ENCODE data around the gene GRK5. TPM values are rescaled to one million over a fixed set of nuclear protein-coding genes. Genes with fewer than 3 reads are reported as not detected.

GRK5 gene
- total and polyA plus RNA-seq, 9 of the 15 experiments (the other 6 are each of a cell fraction or from before 2014, with no cell fraction given): 0.46 to 0.83 (median 0.67) TPM; not detected in 2

DNA sequence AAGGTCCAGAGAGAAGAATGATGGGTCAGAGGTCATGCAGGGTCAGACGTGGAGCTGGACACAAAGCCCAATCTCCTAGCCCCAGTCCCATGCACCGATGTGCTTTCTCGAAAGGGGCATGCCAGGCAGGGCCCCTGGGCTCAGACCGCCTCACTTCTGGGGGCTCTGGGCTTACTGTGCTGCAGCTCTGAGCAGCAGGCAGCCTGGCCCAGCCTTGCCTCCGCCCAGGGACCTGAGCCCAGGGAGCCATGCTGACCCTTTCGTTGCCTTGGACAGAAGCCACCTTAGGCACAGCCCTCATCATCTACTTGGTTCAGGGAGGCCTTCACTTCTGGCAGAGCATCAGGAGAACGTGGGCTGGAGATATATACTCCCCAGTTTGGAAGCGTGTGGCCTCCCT is 161.2 kb downstream of the GRK5 start:
- Histone ChIP-seq H3K9me3 (replicated peaks; ENCODE audit: control insufficient read depth, insufficient read depth, low read depth, low read length) (no peaks in the 10 kb centered on the region), H3K4me3 (no peak overlapping the region), H3K9ac (ENCODE audit: insufficient read depth in 1 of 2, low read depth in 2 of 2, low read length in 2 of 2) (no peak overlapping the region), H3K9me1 (ENCODE audit: control insufficient read depth, insufficient read depth, low read length) (no peaks in the 10 kb centered on the region), H3K4me1 (replicated peaks in 1 of 2; ENCODE audit: control insufficient read depth in 2 of 2, insufficient read depth in 2 of 2, low read length in 2 of 2) (peaks cover 0 to 8% of the 10 kb centered on the region in 2 experiments; a peak in 2 of 5 replicates), H4K20me1 (replicated peaks; ENCODE audit: control insufficient read depth, insufficient read depth, low read length) (no peaks in the 10 kb centered on the region), H3K27me3 (ENCODE audit: control insufficient read depth in 2 of 2, insufficient read depth in 2 of 2, low read length in 2 of 2) (peaks cover 0 to 44% of the 10 kb centered on the region in 2 experiments; a peak in 3 of 5 replicates), H3K79me2 (ENCODE audit: control insufficient read depth, insufficient read depth, low read length) (no peaks in the 10 kb centered on the region), H3K27ac (ENCODE audit: extremely low read depth, low read depth, low read length) (no peak overlapping the region), H2AFZ (ENCODE audit: low read depth, low read length) (no peak overlapping the region), H3K4me2 (ENCODE audit: insufficient read depth, low read length) (no peak overlapping the region; the same call in 1 of the 2 replicates), H3K36me3 (ENCODE audit: control insufficient read depth, insufficient read depth, low read length) (no peaks in the 10 kb centered on the region)
- CTCF ChIA-PET (ENCODE audit: low intra/inter-chr PET ratio): no interaction called here
- intact Hi-C loops (cut with micrococcal nuclease) (no loop called here), in situ Hi-C loops (cut with MboI) (no loop called here)
- no peak for FAIRE-seq
- ATAC-seq: no peak
- BruUV-seq (replicated peaks): no TSS peak
- 20% methylated on average over 6 of the region's 8 CpGs for WGBS (ENCODE audit: insufficient coverage, low coverage, missing lambda C conversion rate)
- POLR2A ChIA-PET: no interaction called here
- no peak for DNase-seq (ENCODE audit: extremely low read depth in 1 of 4, low spot score in 3 of 4)
- TF ChIP-seq XRCC4 (IDR thresholded peaks at IDR 0.05; ENCODE audit: extremely low read depth, insufficient read depth, insufficient read length): no peak
- no peak for TF ChIP-seq ILF3 (IDR thresholded peaks at IDR 0.05; ENCODE audit: borderline replicate concordance)
- TF ChIP-seq NCOR1 (IDR thresholded peaks at IDR 0.05): no peak
- no peak for TF ChIP-seq CC2D1A (IDR thresholded peaks at IDR 0.05)
- TF ChIP-seq, protein P1, sequence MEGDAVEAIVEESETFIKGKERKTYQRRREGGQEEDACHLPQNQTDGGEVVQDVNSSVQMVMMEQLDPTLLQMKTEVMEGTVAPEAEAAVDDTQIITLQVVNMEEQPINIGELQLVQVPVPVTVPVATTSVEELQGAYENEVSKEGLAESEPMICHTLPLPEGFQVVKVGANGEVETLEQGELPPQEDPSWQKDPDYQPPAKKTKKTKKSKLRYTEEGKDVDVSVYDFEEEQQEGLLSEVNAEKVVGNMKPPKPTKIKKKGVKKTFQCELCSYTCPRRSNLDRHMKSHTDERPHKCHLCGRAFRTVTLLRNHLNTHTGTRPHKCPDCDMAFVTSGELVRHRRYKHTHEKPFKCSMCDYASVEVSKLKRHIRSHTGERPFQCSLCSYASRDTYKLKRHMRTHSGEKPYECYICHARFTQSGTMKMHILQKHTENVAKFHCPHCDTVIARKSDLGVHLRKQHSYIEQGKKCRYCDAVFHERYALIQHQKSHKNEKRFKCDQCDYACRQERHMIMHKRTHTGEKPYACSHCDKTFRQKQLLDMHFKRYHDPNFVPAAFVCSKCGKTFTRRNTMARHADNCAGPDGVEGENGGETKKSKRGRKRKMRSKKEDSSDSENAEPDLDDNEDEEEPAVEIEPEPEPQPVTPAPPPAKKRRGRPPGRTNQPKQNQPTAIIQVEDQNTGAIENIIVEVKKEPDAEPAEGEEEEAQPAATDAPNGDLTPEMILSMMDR (IDR thresholded peaks at IDR 0.05 in 2 of 3, conservative IDR thresholded peaks at IDR 0.05 in 1 of 3; ENCODE audit: insufficient read depth in 2 of 3, low read depth in 1 of 3, low read length in 3 of 3): no peak
- TF ChIP-seq LCOR (CRISPR knock-in tag; IDR thresholded peaks at IDR 0.05): no peak
- no peak for TF ChIP-seq TCF7L2 (IDR thresholded peaks at IDR 0.05; ENCODE audit: low read depth, low read length)
- TF ChIP-seq, protein P2, sequence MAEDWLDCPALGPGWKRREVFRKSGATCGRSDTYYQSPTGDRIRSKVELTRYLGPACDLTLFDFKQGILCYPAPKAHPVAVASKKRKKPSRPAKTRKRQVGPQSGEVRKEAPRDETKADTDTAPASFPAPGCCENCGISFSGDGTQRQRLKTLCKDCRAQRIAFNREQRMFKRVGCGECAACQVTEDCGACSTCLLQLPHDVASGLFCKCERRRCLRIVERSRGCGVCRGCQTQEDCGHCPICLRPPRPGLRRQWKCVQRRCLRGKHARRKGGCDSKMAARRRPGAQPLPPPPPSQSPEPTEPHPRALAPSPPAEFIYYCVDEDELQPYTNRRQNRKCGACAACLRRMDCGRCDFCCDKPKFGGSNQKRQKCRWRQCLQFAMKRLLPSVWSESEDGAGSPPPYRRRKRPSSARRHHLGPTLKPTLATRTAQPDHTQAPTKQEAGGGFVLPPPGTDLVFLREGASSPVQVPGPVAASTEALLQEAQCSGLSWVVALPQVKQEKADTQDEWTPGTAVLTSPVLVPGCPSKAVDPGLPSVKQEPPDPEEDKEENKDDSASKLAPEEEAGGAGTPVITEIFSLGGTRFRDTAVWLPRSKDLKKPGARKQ (CRISPR knock-in tag; IDR thresholded peaks at IDR 0.05): no peak
- TF ChIP-seq PHF21A (IDR thresholded peaks at IDR 0.05; ENCODE audit: borderline replicate concordance, low read depth): no peak
- TF ChIP-seq FOXA1 (IDR thresholded peaks at IDR 0.05; ENCODE audit: borderline replicate concordance): no peak
- TF ChIP-seq, protein P3, sequence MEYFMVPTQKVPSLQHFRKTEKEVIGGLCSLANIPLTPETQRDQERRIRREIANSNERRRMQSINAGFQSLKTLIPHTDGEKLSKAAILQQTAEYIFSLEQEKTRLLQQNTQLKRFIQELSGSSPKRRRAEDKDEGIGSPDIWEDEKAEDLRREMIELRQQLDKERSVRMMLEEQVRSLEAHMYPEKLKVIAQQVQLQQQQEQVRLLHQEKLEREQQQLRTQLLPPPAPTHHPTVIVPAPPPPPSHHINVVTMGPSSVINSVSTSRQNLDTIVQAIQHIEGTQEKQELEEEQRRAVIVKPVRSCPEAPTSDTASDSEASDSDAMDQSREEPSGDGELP (CRISPR knock-in tag; IDR thresholded peaks at IDR 0.05; ENCODE audit: borderline replicate concordance): no peak
- TF ChIP-seq MAFF (IDR thresholded peaks at IDR 0.05; ENCODE audit: low read length): no peak
- no peak for TF ChIP-seq ZNF507 (tag; conservative IDR thresholded peaks at IDR 0.05)
- no peak for TF ChIP-seq GABPB2 (CRISPR knock-in tag; conservative IDR thresholded peaks at IDR 0.05)
- TF ChIP-seq, protein P4, sequence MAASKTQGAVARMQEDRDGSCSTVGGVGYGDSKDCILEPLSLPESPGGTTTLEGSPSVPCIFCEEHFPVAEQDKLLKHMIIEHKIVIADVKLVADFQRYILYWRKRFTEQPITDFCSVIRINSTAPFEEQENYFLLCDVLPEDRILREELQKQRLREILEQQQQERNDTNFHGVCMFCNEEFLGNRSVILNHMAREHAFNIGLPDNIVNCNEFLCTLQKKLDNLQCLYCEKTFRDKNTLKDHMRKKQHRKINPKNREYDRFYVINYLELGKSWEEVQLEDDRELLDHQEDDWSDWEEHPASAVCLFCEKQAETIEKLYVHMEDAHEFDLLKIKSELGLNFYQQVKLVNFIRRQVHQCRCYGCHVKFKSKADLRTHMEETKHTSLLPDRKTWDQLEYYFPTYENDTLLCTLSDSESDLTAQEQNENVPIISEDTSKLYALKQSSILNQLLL (CRISPR knock-in tag; IDR thresholded peaks at IDR 0.05; ENCODE audit: borderline replicate concordance): no peak

Data from K562 (cell line).